Pancreas (tissue), 10 donors: ENCODE data around the gene CUL7. TPM values are rescaled to one million over a fixed set of nuclear protein-coding genes. Genes with fewer than 3 reads are reported as not detected.
A peak's percentile ranks its signal among the peaks of the same experiment; 100 is the strongest.

Source experiments
- ATAC-seq, 4 donors: fragments of 200-7000 bp; cut with Tn5 transposase; one replicate each; pipeline versions ENCODE4 v1.8.0 to v1.9.1; 2020; ENCODE audit warnings: mild to moderate bottlenecking in 4 of 4, moderate library complexity in 4 of 4
- DNase-seq, 6 donors: peaks; one replicate each; pipeline ENCODE4 v3.0.0-alpha.2; 2020
- FAIRE-seq: peaks from 2 replicates; lab custom pipeline; 2012; peaks lifted over from hg19 to GRCh38; lab: Jason Lieb, UNC
- H3K27ac ChIP-seq, 4 donors: fragments of 200-600 bp; sonication (generic); 1 replicate in 3 of 4; 2 replicates in 1 of 4; pipeline versions ENCODE4 v1.5.0 to v1.8.0; 2020
- H3K27me3 ChIP-seq, 4 donors: fragments of 200-600 bp; one replicate each; pipeline ENCODE4 v1.8.0; 2021
- H3K36me3 ChIP-seq, 3 donors: fragments of 200-600 bp; sonication (generic) in 1 of 3; one replicate each; pipeline versions ENCODE4 v1.5.0 to v1.8.0; 2020 to 2021
- H3K4me1 ChIP-seq, 3 donors: fragments of 200-600 bp; one replicate each; pipeline ENCODE4 v1.8.0; 2021
- H3K4me3 ChIP-seq, 4 donors: fragments of 200-600 bp; sonication (generic) in 2 of 4; one replicate each; pipeline versions ENCODE4 v1.5.0 to v1.8.0; 2020 to 2021
- H3K9me3 ChIP-seq, 4 donors: fragments of 200-600 bp; one replicate each; pipeline ENCODE4 v1.8.0; 2021
- CTCF ChIP-seq, 4 donors: fragments of 200-600 bp; sonication (generic) in 3 of 4; IDR thresholded peaks; one replicate each; pipeline versions ENCODE4 v1.5.0 to v1.8.0; 2021; ENCODE audit warnings: antibody characterized with exemption in 4 of 4
- WGBS, 2 donors: extraction: QIAGEN DNeasy Blood & Tissue Kit; methylation state at CpG; one replicate each; pipeline ENCODE4 v1.1.7; 2013; 5-methylcytosine and 5-hydroxymethylcytosine counted together
- intact Hi-C, 3 donors: fragments of 100-400 bp; cut with DNase I; formaldehyde crosslinking; loops; one replicate each; pipeline versions ENCODE4 v1.11.1 to v1.14.2; 2022
- polyA plus RNA-seq, 2 donors: library from polyadenylated mRNA; stranded (reverse); fragments of 200-250 nt; gene quantifications; one replicate each; pipeline ENCODE4 v1.2.3, GENCODE V29; 2013
- total RNA-seq, 6 donors: library from RNA; stranded (reverse); fragmentation: NEBNext Ultra II Directional in 4 of 6; extraction: Animal tissue kit (Norgen Biotek cat#: 25700) in 4 of 6; gene quantifications; one replicate each; pipeline versions ENCODE4 v1.2.1 to v1.2.4, GENCODE V29; 2021 to 2023
- donor health status: healthy with polysubstance abuse.
- donor health status: DM: no; HTN: no; CAD: no; lungs with moderate emphysema.
- donor health status: DM: no; HTN: no; CAD: no.
- donor health status: control.
- donor health status: control.
- donor health status: Bipolar disorder and iron deficiency.
- donor health status: DM: yes; HTN: yes; CAD: no.
- donor health status: DM: no; HTN: no; CAD: no.
- donor health status: DM: no; HTN: no; CAD: no.
- donor health status: DM: yes; HTN: yes; CAD: no.

CUL7 gene
- total and polyA plus RNA-seq, 8 donors: 8.6 to 21.4 (median 13.9) TPM

- no peak for TF ChIP-seq CTCF (IDR thresholded peaks at IDR 0.05)
- FAIRE-seq (no peak), DNase-seq (peak; percentile 35 to 84 (median 74)), ATAC-seq (peak; percentile 71 to 85 (median 80))
- WGBS, 2 donors: 5 to 7% methylated on average over 38 to 60 of the region's 60 CpGs
- Histone ChIP-seq H3K36me3 (no peaks in the 10 kb centered on the region), H3K4me3 (peak within 1 kb of the TSS; percentile 61 to 83 (median 68)), H3K27me3 (no peaks in the 10 kb centered on the region), H3K27ac (peak within 1 kb of the TSS; percentile 1 to 53 (median 35)), H3K9me3 (no peaks in the 10 kb centered on the region), H3K4me1 (no peaks in the 10 kb centered on the region)
- intact Hi-C loops: loop anchor here in 1 of 3 donors (10.0 kb wide), 1 partner anchor 59 kb away; no protein-coding TSS in a partner anchor
Measured at GRCh38 chr6:43075670-43076463, 22.2 kb upstream of the CUL7 start, which contains the start of gene PTK7. TSS of gene PTK7 (plus strand) at chr6:43076314. CDS start at chr6:43076489, 175 bp downstream.

DNA sequence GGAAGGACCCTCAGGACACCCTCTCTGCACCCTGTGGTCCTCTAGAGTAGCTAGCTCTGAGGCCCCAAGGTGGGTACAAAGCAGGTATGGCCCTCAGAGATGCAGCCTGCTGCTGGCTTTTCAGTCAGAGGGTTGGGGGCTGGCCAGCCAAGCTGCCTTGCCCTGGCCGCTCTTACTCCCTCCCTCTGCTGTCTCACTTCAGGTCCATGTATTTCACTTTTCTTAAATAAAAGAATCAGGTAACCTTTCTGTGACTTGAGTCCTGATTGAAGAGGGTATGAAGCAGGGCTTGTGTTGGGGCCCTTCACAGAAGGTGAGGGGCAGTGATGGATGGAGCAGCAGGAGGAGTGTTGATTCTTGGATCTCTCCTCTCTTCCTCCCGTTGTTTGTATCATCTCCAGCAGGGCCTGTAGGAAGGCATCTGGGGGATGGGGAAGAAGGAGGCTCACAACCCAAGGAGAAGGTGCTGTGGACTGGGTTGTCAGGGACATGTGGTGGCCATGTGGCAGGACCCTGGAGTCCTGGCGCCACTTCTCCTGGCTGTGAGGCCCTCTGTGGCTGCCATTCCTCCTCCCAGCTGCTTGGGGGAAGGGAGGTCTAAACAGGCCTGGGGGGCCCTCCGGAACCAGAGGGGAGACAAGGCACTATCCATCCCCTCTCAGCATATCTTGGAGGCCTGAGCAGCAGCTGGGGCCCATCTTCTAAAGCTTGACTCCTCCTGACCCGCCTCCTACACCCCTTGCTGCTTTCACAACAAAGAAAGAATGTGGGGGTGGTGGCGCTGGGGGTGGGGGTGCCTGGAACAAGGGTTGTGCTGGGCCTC, 21.4 kb upstream of the CUL7 start:
- H3K9me3 ChIP-seq: no peaks in the 10 kb centered on the region
- no peak for DNase-seq
- intact Hi-C loops: loop anchor here in 1 of 3 donors (10.0 kb wide), 1 partner anchor 60 kb away; no protein-coding TSS in a partner anchor
- no peaks in the 10 kb centered on the region for H3K4me1 ChIP-seq
- no peaks in the 10 kb centered on the region for H3K27me3 ChIP-seq
- peak in 1 of 4 donors; percentile 6 for ATAC-seq
- H3K27ac ChIP-seq: no peak overlapping the region
- 79% methylated on average over 6 of the region's 6 CpGs for WGBS, 2 donors
- no peak overlapping the region for H3K4me3 ChIP-seq
- no peaks in the 10 kb centered on the region for H3K36me3 ChIP-seq
- FAIRE-seq: no peak
- no peak for TF ChIP-seq CTCF (IDR thresholded peaks at IDR 0.05)

DNA sequence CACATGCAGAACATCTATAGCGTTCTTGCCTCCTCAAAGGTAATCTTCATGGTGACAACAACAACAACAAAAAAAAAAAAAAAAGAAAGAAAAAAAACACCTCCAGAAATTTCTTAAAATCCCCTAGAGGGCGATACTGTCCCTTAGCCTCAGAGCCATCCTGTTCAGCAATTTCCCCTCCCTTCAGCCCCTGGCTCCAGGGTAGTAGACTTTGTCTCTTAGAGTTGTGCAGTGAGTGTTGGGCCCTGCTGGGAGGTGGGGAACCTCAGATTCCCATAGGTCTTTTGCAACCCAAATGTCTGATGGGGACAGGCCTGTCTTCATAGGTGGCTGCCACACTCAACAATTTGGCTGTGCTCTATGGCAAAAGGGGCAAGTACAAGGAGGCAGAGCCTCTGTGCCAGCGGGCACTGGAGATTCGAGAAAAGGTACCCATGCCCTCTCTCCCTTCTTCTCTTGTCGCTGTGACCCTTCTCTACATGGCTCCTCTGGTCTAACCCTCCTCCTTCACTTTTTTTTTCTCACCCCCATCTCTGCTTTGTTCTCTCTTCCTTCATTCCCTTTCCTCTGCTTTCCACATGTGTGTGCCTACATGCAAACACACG, 16.5 kb upstream of the CUL7 start:
- Histone ChIP-seq H3K27me3 (no peaks in the 10 kb centered on the region), H3K9me3 (no peaks in the 10 kb centered on the region), H3K4me1 (no peaks in the 10 kb centered on the region), H3K36me3 (peaks cover 0 to 4% (median 4%) of the 10 kb centered on the region in 3 donors), H3K4me3 (no peak overlapping the region), H3K27ac (no peak overlapping the region)
- peak; percentile 35 to 62 (median 60) for ATAC-seq
- peak in 2 of 4 donors; percentile 17 to 26 for TF ChIP-seq CTCF (IDR thresholded peaks at IDR 0.05)
- no peak for DNase-seq
- FAIRE-seq: no peak
- intact Hi-C loops: loop anchor here in 1 of 3 donors (10.0 kb wide), 1 partner anchor 65 kb away; no protein-coding TSS in a partner anchor
- 62 to 63% methylated on average over 6 of the region's 6 CpGs for WGBS, 2 donors

GRCh38 chr6:43062818-43063217, 9.2 kb upstream of the CUL7 start:
- Histone ChIP-seq H3K4me3 (no peak overlapping the region), H3K36me3 (peaks cover 0 to 4% (median 4%) of the 10 kb centered on the region in 3 donors), H3K27ac (no peak overlapping the region), H3K27me3 (no peaks in the 10 kb centered on the region), H3K9me3 (no peaks in the 10 kb centered on the region), H3K4me1 (peaks cover 21 to 24% (median 23%) of the 10 kb centered on the region in 3 donors)
- intact Hi-C loops: no loop called here
- WGBS, 2 donors: 90 to 93% methylated on average over 12 of the region's 12 CpGs
- no peak for FAIRE-seq
- no peak for TF ChIP-seq CTCF (IDR thresholded peaks at IDR 0.05)
- ATAC-seq: no peak
- peak in 1 of 6 donors; percentile 19 for DNase-seq
